Measurements from ENCODE around the gene MOV10.

The MOV10 gene

DNA sequence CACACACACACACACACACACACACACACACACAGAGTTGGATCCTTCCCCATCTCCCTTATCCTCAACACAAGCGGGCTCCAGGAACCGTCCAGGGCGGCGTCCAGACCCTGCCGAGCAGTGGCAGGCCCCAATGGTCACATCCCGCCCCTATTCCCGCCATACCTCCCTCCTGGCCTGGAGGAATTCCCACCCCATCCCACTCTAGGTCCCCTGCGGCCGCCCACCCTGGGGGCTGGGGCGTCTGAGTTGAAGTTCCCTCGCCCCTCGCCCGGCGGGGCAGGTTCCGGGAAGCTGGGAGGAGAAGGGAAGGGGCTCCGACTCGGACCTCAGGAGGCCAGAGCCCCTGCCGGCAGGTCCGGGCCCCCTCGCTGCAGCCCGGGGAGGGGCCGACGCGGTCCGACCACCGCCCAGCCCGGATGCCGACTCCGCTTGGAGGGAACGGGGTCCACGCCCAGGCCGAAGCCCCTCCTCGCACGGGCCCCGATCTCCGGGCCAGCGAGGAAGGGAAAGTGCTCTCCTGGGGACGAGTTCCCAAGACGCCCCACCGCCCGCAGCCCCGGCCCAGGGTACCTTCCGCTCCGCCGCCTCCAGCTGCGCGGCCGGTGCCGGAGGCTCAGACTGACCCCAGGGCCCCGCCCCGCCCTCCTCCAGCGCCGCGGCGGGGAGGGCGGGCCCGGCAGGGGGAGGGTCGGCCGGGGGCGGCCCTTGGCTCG is 32.2 kb downstream of the MOV10 start, which contains the start of gene RHOC:
Gene RHOC (minus strand): TSS at position 623 of the 716 bp plus-strand sequence. CDS start 3,328 bp downstream, outside the sequence.
- no peak for DNase-seq (ENCODE audit: low read depth)
- peak within 1 kb of the TSS; percentile 88 for H3K4me3 ChIP-seq (ENCODE audit: low read depth, low read length)

DNA sequence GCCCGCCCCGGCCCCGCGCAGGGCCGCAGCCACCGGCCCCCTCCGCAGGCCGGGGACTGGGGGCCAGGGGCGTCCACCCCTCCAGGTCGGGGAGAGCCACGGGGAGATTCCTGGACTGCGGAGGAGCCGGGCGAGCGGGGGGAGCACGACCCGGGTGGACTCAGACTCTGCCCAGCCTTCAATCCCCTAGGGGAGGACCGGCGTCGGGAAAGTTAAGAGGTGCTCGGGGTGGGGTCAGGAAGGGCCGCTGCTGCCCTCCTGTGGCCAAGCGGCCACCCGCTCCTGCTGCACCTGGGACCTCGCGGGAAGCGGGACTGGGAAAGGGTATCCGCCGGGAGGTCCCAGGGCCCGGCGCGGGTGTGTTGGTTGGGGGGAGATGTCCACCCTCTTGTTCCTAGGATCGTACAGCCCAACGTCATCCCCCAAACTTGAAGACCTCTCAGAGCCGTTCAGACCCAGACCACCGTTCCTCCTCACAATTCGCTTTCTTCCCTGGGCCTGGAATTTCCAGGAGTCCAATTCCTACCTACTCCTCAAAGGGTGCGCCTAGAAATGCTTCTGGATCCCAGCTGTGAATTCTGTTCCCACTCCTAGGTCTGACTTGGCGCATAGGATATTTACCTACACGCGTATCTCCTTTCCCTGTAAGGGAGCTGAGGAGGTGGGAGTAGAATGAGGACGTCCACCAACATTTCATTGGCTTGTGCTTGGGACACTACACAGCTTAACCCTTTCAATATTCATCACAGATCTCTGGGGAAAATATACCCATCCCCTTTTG is 33.0 kb downstream of the MOV10 start:
- TF ChIP-seq, protein P1, sequence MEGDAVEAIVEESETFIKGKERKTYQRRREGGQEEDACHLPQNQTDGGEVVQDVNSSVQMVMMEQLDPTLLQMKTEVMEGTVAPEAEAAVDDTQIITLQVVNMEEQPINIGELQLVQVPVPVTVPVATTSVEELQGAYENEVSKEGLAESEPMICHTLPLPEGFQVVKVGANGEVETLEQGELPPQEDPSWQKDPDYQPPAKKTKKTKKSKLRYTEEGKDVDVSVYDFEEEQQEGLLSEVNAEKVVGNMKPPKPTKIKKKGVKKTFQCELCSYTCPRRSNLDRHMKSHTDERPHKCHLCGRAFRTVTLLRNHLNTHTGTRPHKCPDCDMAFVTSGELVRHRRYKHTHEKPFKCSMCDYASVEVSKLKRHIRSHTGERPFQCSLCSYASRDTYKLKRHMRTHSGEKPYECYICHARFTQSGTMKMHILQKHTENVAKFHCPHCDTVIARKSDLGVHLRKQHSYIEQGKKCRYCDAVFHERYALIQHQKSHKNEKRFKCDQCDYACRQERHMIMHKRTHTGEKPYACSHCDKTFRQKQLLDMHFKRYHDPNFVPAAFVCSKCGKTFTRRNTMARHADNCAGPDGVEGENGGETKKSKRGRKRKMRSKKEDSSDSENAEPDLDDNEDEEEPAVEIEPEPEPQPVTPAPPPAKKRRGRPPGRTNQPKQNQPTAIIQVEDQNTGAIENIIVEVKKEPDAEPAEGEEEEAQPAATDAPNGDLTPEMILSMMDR (IDR thresholded peaks at IDR 0.05; ENCODE audit: control insufficient read depth, extremely low read depth, insufficient read depth): peak; percentile 98
- DNase-seq (ENCODE audit: low read depth): no peak
- peak overlapping the region; percentile 88 for H3K4me3 ChIP-seq (ENCODE audit: low read depth, low read length)

More for the DNA sequence above, 32.2 kb downstream of the MOV10 start, which contains the start of gene RHOC:
- TF ChIP-seq, protein P1 (IDR thresholded peaks at IDR 0.05; ENCODE audit: control insufficient read depth, extremely low read depth, insufficient read depth): no peak

DNA sequence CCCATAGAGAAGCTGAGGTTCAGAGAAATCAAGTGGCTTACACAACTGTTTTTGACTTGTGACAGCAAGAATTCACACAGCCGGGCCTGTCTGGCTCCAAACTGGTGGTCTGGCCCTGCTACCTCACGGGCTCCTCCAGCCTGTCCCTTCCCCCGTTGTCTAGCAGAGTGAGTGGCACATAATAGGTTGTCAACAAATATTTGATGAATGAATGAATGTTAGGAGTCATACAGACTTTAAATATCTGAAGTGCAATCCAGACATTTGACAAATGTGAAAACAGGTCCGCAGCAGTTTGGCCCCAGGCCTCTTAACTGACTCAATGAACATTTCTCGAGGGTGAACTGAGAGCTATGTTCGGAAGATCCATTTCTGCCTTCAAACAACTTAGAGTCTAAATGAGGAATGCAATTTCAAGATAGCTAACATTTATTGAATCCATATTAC is 33.6 kb downstream of the MOV10 start:
- DNase-seq (ENCODE audit: low read depth): no peak
- no peak overlapping the region for H3K4me3 ChIP-seq (ENCODE audit: low read depth, low read length)
- TF ChIP-seq, protein P1 (IDR thresholded peaks at IDR 0.05; ENCODE audit: control insufficient read depth, extremely low read depth, insufficient read depth): no peak

DNA sequence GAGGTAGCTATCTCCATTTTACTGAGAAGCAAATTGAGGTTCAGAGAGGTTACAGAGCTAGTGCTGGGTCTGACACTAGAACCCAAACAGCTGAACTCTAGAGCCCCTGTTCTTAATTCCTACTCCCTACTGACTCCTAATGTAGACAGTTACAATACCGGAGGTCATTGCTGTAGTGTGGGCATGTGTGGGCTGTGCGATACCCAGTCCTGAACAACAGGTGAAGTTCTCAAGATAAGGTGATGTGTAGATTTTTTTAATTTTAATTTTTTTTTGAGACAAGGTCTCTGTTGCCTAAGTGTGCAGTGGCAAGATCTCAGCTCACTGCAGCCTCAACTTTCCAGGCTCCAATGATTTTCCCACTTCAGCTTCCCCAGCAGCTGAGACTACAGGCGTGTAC is 34.0 kb downstream of the MOV10 start:
- no peak for DNase-seq (ENCODE audit: low read depth)
- H3K4me3 ChIP-seq (ENCODE audit: low read depth, low read length): no peak overlapping the region
- TF ChIP-seq, protein P1 (IDR thresholded peaks at IDR 0.05; ENCODE audit: control insufficient read depth, extremely low read depth, insufficient read depth): no peak

DNA sequence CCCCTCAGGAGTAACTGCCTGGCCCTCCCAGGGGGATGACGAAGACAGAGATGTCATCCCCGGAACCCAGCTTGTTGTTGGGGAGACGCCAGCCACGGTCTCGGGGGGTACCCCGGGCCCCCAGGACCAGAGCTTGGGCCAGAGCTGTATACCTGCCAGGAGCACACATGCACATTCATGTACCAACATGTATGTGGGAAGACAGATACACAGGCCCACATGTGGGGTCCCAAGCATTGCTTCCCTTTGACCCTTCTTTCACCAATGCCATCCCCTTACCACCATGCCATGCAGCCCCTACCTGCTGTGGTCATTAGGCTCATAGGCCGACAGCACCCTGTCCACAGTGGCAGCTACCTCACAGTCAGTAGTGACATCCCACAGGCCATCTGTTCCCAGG is 35.7 kb downstream of the MOV10 start:
- no peak for DNase-seq (ENCODE audit: low read depth)
- no peak overlapping the region for H3K4me3 ChIP-seq (ENCODE audit: low read depth, low read length)
- TF ChIP-seq, protein P1 (IDR thresholded peaks at IDR 0.05; ENCODE audit: control insufficient read depth, extremely low read depth, insufficient read depth): no peak

DNA sequence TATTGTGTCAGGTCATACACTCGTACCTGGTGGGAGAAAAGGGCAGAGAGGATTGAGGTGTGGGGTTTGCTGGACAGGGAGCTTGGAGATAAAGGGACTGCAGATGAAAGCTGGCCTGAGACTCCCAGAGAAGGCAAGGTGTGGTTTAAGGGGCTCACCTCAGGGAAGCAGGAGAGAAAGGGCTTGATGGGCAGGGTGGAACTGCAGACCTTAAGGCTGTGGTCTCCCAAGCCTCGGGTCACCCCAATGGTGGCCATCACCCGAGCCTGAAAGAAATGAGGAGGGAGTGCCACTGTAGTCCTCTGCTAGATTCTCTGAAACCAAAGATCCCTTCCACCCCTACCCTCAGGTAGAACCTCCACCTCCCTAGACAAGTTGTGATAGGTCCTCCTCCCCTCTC is 36.1 kb downstream of the MOV10 start:
- no peak for DNase-seq (ENCODE audit: low read depth)
- no peak overlapping the region for H3K4me3 ChIP-seq (ENCODE audit: low read depth, low read length)
- TF ChIP-seq, protein P1 (IDR thresholded peaks at IDR 0.05; ENCODE audit: control insufficient read depth, extremely low read depth, insufficient read depth): no peak
